Prostate gland (tissue), 2 donors: ENCODE results near the gene SIDT1. TPM values are rescaled to one million over a fixed set of nuclear protein-coding genes. Genes with fewer than 3 reads are reported as not detected.

ENCODE experiments used
- DNase-seq: peaks from one replicate; pipeline ENCODE4 v3.0.0-alpha.2; 2019; ENCODE audit warnings: low spot score
- H3K27ac ChIP-seq, 2 donors: fragments of 200-600 bp; sonication (generic); 2 replicates each; pipeline ENCODE4 v1.5.1; 2017 to 2019
- H3K27me3 ChIP-seq: fragments of 200-600 bp; sonication (generic); replicated peaks from 2 replicates; pipeline ENCODE4 v1.5.1; 2019; ENCODE audit not compliant: insufficient read depth
- H3K36me3 ChIP-seq, 2 donors: fragments of 200-600 bp; sonication (generic); 1 replicate in 1 of 2; 2 replicates in 1 of 2; pipeline versions ENCODE4 v1.5.1 to v1.8.1; 2017 to 2019
- H3K4me1 ChIP-seq: fragments of 200-600 bp; sonication (generic); replicated peaks from 2 replicates; pipeline ENCODE4 v1.5.1; 2019
- H3K4me3 ChIP-seq, 2 donors: fragments of 200-600 bp; sonication (generic); 2 replicates each; pipeline ENCODE4 v1.5.1; 2017 to 2019
- H3K9me3 ChIP-seq: fragments of 200-600 bp; sonication (generic); 2 replicates; pipeline ENCODE4 v1.5.1; 2017
- POLR2A ChIP-seq: fragments of 450-650 bp; IDR thresholded peaks from one replicate; pipeline ENCODE4 v1.6.1; 2016; ENCODE audit warnings: antibody characterized with exemption, mild to moderate bottlenecking
- POLR2AphosphoS5 ChIP-seq: sonication (generic); formaldehyde crosslinking; IDR thresholded peaks from one replicate; pipeline ENCODE4 v1.6.1; 2017; ENCODE audit warnings: antibody characterized with exemption
- WGBS: methylation state at CpG from one replicate; pipeline ENCODE4 v1.1.5; 2018; 5-methylcytosine and 5-hydroxymethylcytosine counted together
- intact Hi-C: fragments of 100-400 bp; cut with DNase I; formaldehyde crosslinking; loops from one replicate; pipeline ENCODE4 v1.14.2; 2022
- total RNA-seq, 2 donors: library from RNA; depleted of rRNA; stranded (reverse); fragments of >200 nt; gene quantifications; one replicate each; pipeline ENCODE4 v1.1.0, GENCODE V29; 2016
- TF ChIP-seq, protein P1 (sequence below), 4 experiments: fragments of 200-600 bp in 2 of 4; fragments of 450-650 bp in 2 of 4; sonication (generic) in 2 of 4; IDR thresholded peaks; 1 replicate in 3 of 4; 2 replicates in 1 of 4; pipeline ENCODE4 v1.5.1; 2016 to 2019; ENCODE audit warnings: antibody characterized with exemption in 4 of 4, mild to moderate bottlenecking in 2 of 4, moderate library complexity in 2 of 4

SIDT1 gene
- total RNA-seq, 2 donors from 2014 or later, result 19.9 to 31.2 TPM

DNA sequence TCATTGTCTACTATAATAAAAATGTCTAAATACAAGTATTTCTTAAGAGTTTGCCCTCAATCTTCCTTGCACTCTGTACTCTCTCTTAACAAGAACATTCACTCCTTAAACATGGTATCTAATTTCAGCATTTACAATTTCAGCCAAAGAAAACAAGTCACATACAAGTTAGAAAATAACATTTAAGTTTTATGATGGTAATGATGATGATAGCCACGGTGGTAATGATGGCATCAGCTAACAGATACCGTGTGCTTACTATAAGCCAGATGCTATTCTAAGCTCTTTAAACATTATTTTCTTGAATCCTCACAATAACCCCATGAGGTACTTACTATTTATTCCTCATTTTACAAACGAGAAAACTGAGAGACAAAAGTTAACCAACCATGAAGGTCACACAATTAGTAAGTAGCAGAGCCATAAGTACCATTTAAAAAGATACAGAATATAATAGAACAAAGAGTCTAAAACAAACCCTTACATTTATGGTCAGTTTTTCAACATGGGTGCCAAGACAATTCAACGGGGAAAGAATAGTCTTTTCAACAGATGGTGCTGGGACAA, 24.8 kb upstream of the SIDT1 start:
- no peaks in the 10 kb centered on the region for H3K36me3 ChIP-seq
- H3K4me3 ChIP-seq, result no peak overlapping the region
- 30% methylated on average over 4 of the region's 4 CpGs for WGBS
- H3K27ac ChIP-seq, result no peak overlapping the region
- DNase-seq, result no peak
- no peaks in the 10 kb centered on the region for H3K9me3 ChIP-seq
- intact Hi-C loops, result no loop called here
- TF ChIP-seq POLR2A, result no peak
- no peak for TF ChIP-seq POLR2AphosphoS5
- TF ChIP-seq, protein P1, sequence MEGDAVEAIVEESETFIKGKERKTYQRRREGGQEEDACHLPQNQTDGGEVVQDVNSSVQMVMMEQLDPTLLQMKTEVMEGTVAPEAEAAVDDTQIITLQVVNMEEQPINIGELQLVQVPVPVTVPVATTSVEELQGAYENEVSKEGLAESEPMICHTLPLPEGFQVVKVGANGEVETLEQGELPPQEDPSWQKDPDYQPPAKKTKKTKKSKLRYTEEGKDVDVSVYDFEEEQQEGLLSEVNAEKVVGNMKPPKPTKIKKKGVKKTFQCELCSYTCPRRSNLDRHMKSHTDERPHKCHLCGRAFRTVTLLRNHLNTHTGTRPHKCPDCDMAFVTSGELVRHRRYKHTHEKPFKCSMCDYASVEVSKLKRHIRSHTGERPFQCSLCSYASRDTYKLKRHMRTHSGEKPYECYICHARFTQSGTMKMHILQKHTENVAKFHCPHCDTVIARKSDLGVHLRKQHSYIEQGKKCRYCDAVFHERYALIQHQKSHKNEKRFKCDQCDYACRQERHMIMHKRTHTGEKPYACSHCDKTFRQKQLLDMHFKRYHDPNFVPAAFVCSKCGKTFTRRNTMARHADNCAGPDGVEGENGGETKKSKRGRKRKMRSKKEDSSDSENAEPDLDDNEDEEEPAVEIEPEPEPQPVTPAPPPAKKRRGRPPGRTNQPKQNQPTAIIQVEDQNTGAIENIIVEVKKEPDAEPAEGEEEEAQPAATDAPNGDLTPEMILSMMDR (IDR thresholded peaks at IDR 0.05), result no peak
- no peaks in the 10 kb centered on the region for H3K4me1 ChIP-seq
- no peaks in the 10 kb centered on the region for H3K27me3 ChIP-seq

DNA sequence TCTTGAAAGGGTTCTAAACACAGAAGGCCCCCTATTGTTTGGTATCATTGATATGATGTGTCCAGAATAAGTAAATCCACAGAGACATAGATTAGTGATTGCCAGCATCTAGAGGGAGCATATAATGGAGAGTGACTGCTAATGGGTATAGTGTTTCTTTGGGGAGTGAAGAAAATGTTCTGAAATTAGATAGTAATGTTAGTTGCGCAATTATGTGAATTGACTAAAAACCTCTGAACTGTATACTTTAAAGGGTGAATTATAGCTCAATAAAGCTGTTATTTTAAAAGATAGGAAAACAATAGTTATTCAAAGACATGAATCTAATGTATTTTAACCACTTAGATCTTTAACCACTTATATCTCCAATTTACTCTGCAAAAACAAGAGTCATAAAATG, 23.4 kb upstream of the SIDT1 start:
- H3K4me3 ChIP-seq, result no peak overlapping the region
- H3K9me3 ChIP-seq, result no peaks in the 10 kb centered on the region
- no peaks in the 10 kb centered on the region for H3K27me3 ChIP-seq
- H3K4me1 ChIP-seq, result no peaks in the 10 kb centered on the region
- DNase-seq, result no peak
- WGBS, result 62% methylated on average over 1 of the region's 1 CpG
- TF ChIP-seq, protein P1 (IDR thresholded peaks at IDR 0.05), result no peak
- TF ChIP-seq POLR2A (no peak), POLR2AphosphoS5 (no peak)
- intact Hi-C loops, result no loop called here
- H3K27ac ChIP-seq, result no peak overlapping the region
- H3K36me3 ChIP-seq, result no peaks in the 10 kb centered on the region

DNA sequence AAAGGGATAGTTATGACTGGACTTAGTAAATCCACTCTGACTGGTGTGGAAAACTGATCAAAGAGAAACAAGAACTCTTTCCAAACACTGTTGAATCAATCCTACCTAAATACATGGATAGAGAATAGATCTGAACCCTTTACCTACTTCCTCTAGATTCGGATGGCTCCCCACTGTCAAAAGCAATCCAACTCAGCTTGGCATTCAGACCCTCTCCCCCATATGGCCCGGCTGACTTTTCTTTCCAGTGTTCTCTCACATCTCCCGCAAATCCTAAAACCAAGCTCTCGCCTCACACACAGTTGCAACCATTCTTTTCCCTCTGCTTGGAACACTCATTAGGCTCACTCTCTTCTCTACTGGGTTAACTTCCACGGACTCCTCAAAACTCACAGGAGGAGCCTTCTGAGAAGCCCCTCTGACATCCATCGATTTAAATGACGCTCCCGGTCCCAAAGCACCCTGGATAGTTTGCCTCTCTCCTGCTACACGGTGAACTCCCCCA, 18.0 kb upstream of the SIDT1 start:
- WGBS, result 3% methylated on average over 9 of the region's 9 CpGs
- peak overlapping the region; percentile 82 to 85 for H3K27ac ChIP-seq
- peak overlapping the region; percentile 64 to 66 for H3K4me3 ChIP-seq
- no peaks in the 10 kb centered on the region for H3K9me3 ChIP-seq
- intact Hi-C loops, result loop anchor here (10.0 kb wide), 3 partner anchors 230 to 460 kb away; partner anchors contain the start of genes ATP6V1A and NAA50
- no peak for DNase-seq
- H3K36me3 ChIP-seq, result no peaks in the 10 kb centered on the region
- H3K4me1 ChIP-seq, result no peaks in the 10 kb centered on the region
- TF ChIP-seq, protein P1 (IDR thresholded peaks at IDR 0.05), result no peak
- TF ChIP-seq POLR2A (no peak), POLR2AphosphoS5 (no peak)
- H3K27me3 ChIP-seq, result no peaks in the 10 kb centered on the region

DNA sequence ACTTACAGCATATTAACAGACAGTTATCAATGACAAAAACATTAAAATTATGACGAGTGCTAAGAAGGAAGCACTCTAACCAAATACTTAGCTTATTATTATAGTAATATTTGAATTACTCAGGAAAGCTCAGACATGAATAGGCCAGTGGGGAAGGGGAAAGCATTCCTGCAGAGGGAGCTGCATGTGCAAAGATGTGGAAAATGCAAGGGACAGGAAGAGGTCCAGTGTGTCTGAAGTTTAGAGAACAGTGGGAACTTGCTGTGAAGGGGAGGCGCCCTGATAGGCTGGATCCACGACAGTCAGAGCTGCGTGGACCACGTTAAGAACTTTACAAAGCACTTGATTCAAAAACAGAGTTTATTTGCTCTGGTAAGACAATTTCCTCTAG, 16.2 kb upstream of the SIDT1 start:
- intact Hi-C loops, result loop anchor here (10.0 kb wide), 3 partner anchors 229 to 461 kb away; partner anchors contain the start of genes ATP6V1A and NAA50
- peak overlapping the region; percentile 82 to 85 for H3K27ac ChIP-seq
- no peaks in the 10 kb centered on the region for H3K4me1 ChIP-seq
- no peaks in the 10 kb centered on the region for H3K9me3 ChIP-seq
- 18% methylated on average over 5 of the region's 5 CpGs for WGBS
- DNase-seq, result peak; percentile 38
- peak overlapping the region in 1 of 2 donors; percentile 64 for H3K4me3 ChIP-seq
- no peaks in the 10 kb centered on the region for H3K36me3 ChIP-seq
- TF ChIP-seq POLR2A (no peak), POLR2AphosphoS5 (peak; percentile 12)
- TF ChIP-seq, protein P1 (IDR thresholded peaks at IDR 0.05), result peak in 2 of 4 experiments; percentile 19 to 42
- no peaks in the 10 kb centered on the region for H3K27me3 ChIP-seq

DNA sequence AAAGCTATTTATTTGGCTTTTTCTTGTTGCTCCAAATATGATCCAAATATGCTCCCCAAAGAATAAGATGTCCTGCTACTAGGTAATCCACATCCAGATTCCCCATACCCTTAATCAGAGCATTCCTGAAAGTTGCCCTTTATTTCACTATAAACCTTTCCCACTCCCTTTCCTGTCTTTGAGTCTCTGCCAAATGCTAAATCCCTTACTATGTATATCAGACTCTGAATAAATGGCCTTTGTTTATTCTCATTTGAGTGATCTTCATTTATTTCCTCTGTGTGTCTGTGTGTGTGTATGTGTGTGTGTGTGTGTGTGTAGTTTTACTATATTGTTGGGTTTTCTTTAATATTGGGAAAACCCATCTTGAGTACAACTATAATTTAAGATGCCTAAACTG, 10.4 kb upstream of the SIDT1 start:
- Histone ChIP-seq H3K4me1 (no peaks in the 10 kb centered on the region), H3K36me3 (no peaks in the 10 kb centered on the region), H3K27ac (no peak overlapping the region), H3K4me3 (no peak overlapping the region), H3K27me3 (no peaks in the 10 kb centered on the region), H3K9me3 (no peaks in the 10 kb centered on the region)
- intact Hi-C loops, result no loop called here
- DNase-seq, result no peak
- no peak for TF ChIP-seq POLR2AphosphoS5
- TF ChIP-seq, protein P1 (IDR thresholded peaks at IDR 0.05), result no peak
